ENCODE results near the gene THEM5.

The THEM5 gene

GRCh38 chr1:151823175-151823574 lies 30.3 kb downstream of the THEM5 start:
- no peak overlapping the region for H3K4me3 ChIP-seq (ENCODE audit: low read depth, low read length)
- in situ Hi-C loops (cut with HindIII; ENCODE audit: low sequenced_read_pairs) = no loop called here
- DNase-seq (ENCODE audit: low read depth, low spot score) = no peak
- TF ChIP-seq CTCF (IDR thresholded peaks at IDR 0.05; ENCODE audit: low read depth, low read length) = no peak

- no peak overlapping the region for H3K4me3 ChIP-seq (ENCODE audit: low read depth, low read length)
- TF ChIP-seq CTCF (IDR thresholded peaks at IDR 0.05; ENCODE audit: low read depth, low read length) = no peak
- no peak for DNase-seq (ENCODE audit: low read depth, low spot score)
- in situ Hi-C loops (cut with HindIII; ENCODE audit: low sequenced_read_pairs) = no loop called here
Measured at GRCh38 chr1:151822404-151822803, 31.1 kb downstream of the THEM5 start.

GRCh38 chr1:151820940-151821339 lies 32.6 kb downstream of the THEM5 start:
- in situ Hi-C loops (cut with HindIII; ENCODE audit: low sequenced_read_pairs) = no loop called here
- no peak overlapping the region for H3K4me3 ChIP-seq (ENCODE audit: low read depth, low read length)
- DNase-seq (ENCODE audit: low read depth, low spot score) = no peak
- TF ChIP-seq CTCF (IDR thresholded peaks at IDR 0.05; ENCODE audit: low read depth, low read length) = no peak

GRCh38 chr1:151819976-151820623 lies 33.4 kb downstream of the THEM5 start:
- in situ Hi-C loops (cut with HindIII; ENCODE audit: low sequenced_read_pairs) = no loop called here
- DNase-seq (ENCODE audit: low read depth, low spot score) = no peak
- no peak for TF ChIP-seq CTCF (IDR thresholded peaks at IDR 0.05; ENCODE audit: low read depth, low read length)
- no peak overlapping the region for H3K4me3 ChIP-seq (ENCODE audit: low read depth, low read length)

GRCh38 chr1:151819227-151819835 lies 34.2 kb downstream of the THEM5 start:
- in situ Hi-C loops (cut with HindIII; ENCODE audit: low sequenced_read_pairs) = no loop called here
- H3K4me3 ChIP-seq (ENCODE audit: low read depth, low read length) = no peak overlapping the region
- TF ChIP-seq CTCF (IDR thresholded peaks at IDR 0.05; ENCODE audit: low read depth, low read length) = no peak
- DNase-seq (ENCODE audit: low read depth, low spot score) = no peak

- in situ Hi-C loops (cut with HindIII; ENCODE audit: low sequenced_read_pairs) = no loop called here
- no peak overlapping the region for H3K4me3 ChIP-seq (ENCODE audit: low read depth, low read length)
- no peak for DNase-seq (ENCODE audit: low read depth, low spot score)
- no peak for TF ChIP-seq CTCF (IDR thresholded peaks at IDR 0.05; ENCODE audit: low read depth, low read length)
Measured at GRCh38 chr1:151817353-151817730, 36.2 kb downstream of the THEM5 start.
